ENCODE measurements around the gene GRIN2D. TPM values are rescaled to one million over a fixed set of nuclear protein-coding genes. Genes with fewer than 3 reads are reported as not detected.

GRIN2D gene
- total RNA-seq, 6 experiments from 2014 or later, result 2.8 to 4.4 (median 3.1) TPM

GRCh38 chr19:48418317-48419064, 25.0 kb downstream of the GRIN2D start:
- Mint-ChIP-seq H3K4me1 (ENCODE audit: low read depth) (peaks cover 8% of the 10 kb centered on the region; the same call in 1 of the 2 replicates), H3K4me3 (no peak overlapping the region), H3K27ac (no peak overlapping the region; the same call in none of the 2 replicates), H3K27me3 (ENCODE audit: insufficient read depth) (peaks cover 8% of the 10 kb centered on the region), H3K36me3 (ENCODE audit: low read depth) (no peaks in the 10 kb centered on the region), H3K9me3 (no peaks in the 10 kb centered on the region)
- no peak; the same call in 1 of the 2 replicates for TF ChIP-seq CTCF (IDR thresholded peaks at IDR 0.05)
- peak; percentile 40 for DNase-seq

GRCh38 chr19:48419158-48419920, 25.9 kb downstream of the GRIN2D start:
- no peak for TF ChIP-seq CTCF (IDR thresholded peaks at IDR 0.05)
- DNase-seq, result no peak
- Mint-ChIP-seq H3K27me3 (ENCODE audit: insufficient read depth) (peaks cover 8% of the 10 kb centered on the region), H3K27ac (no peak overlapping the region; the same call in 1 of the 2 replicates), H3K4me1 (ENCODE audit: low read depth) (peaks cover 11% of the 10 kb centered on the region), H3K4me3 (no peak overlapping the region), H3K9me3 (no peaks in the 10 kb centered on the region), H3K36me3 (ENCODE audit: low read depth) (no peaks in the 10 kb centered on the region)

- Mint-ChIP-seq H3K9me3 (no peaks in the 10 kb centered on the region), H3K4me3 (no peak overlapping the region), H3K4me1 (ENCODE audit: low read depth) (peaks cover 19% of the 10 kb centered on the region), H3K27me3 (ENCODE audit: insufficient read depth) (peaks cover 7% of the 10 kb centered on the region), H3K36me3 (ENCODE audit: low read depth) (no peaks in the 10 kb centered on the region), H3K27ac (no peak overlapping the region)
- DNase-seq, result no peak
- no peak for TF ChIP-seq CTCF (IDR thresholded peaks at IDR 0.05)
Observed at GRCh38 chr19:48421548-48421947, 28.1 kb downstream of the GRIN2D start.

- Mint-ChIP-seq H3K4me1 (ENCODE audit: low read depth) (peaks cover 19% of the 10 kb centered on the region), H3K9me3 (no peaks in the 10 kb centered on the region), H3K27ac (peak overlapping the region; percentile 85), H3K36me3 (ENCODE audit: low read depth) (no peaks in the 10 kb centered on the region), H3K27me3 (ENCODE audit: insufficient read depth) (no peaks in the 10 kb centered on the region; the same call in none of the 2 replicates), H3K4me3 (peak overlapping the region; percentile 20; the same call in 1 of the 2 replicates)
- TF ChIP-seq CTCF (IDR thresholded peaks at IDR 0.05), result no peak
- DNase-seq, result peak; percentile 9
Observed at GRCh38 chr19:48424694-48425219, 31.3 kb downstream of the GRIN2D start.

GRCh38 chr19:48428670-48429069, 35.2 kb downstream of the GRIN2D start:
- Mint-ChIP-seq H3K27ac (no peak overlapping the region), H3K9me3 (no peaks in the 10 kb centered on the region), H3K27me3 (ENCODE audit: insufficient read depth) (no peaks in the 10 kb centered on the region; the same call in 1 of the 2 replicates), H3K4me3 (no peak overlapping the region), H3K36me3 (ENCODE audit: low read depth) (peaks cover 8% of the 10 kb centered on the region), H3K4me1 (ENCODE audit: low read depth) (peaks cover 13% of the 10 kb centered on the region)
- TF ChIP-seq CTCF (IDR thresholded peaks at IDR 0.05), result no peak
- DNase-seq, result no peak
